Calu3 (cell line): ENCODE data around the gene SPATA16. TPM values are rescaled to one million over a fixed set of nuclear protein-coding genes. Genes with fewer than 3 reads are reported as not detected.

Experiments used
- BruUV-seq: library from RNA; stranded (reverse); fragments of 400-500 nt; replicated peaks from 2 replicates; lab custom pipeline; 2021; lab: Mats Ljungman, UMichigan
- CTCF ChIA-PET: fragments of 300-600 bp; sonication (Branson Sonifier 250); formaldehyde crosslinking; loops from one replicate; lab custom pipeline; 2022; ENCODE audit warnings: antibody characterized with exemption; lab: Charles Lee
- DNase-seq: peaks from one replicate; pipeline ENCODE4 v3.0.0; 2022
- H3K27ac Mint-ChIP-seq: one replicate; pipeline ENCODE4 v1.8.0; 2022; ENCODE audit warnings: mixed read lengths; ENCODE audit not compliant: unreplicated experiment
- H3K27me3 Mint-ChIP-seq: one replicate; pipeline ENCODE4 v1.8.0; 2022; ENCODE audit warnings: mixed read lengths; ENCODE audit not compliant: unreplicated experiment
- H3K36me3 Mint-ChIP-seq: one replicate; pipeline ENCODE4 v1.8.0; 2022; ENCODE audit warnings: mild to moderate bottlenecking, moderate library complexity, mixed read lengths; ENCODE audit not compliant: insufficient read depth, unreplicated experiment
- H3K4me1 Mint-ChIP-seq: one replicate; pipeline ENCODE4 v1.8.0; 2022; ENCODE audit warnings: mild to moderate bottlenecking, low read depth, mixed read lengths; ENCODE audit not compliant: unreplicated experiment
- H3K4me3 Mint-ChIP-seq: one replicate; pipeline ENCODE4 v1.8.0; 2022; ENCODE audit warnings: mild to moderate bottlenecking, low read depth, moderate library complexity, mixed read lengths; ENCODE audit not compliant: unreplicated experiment
- H3K9me3 Mint-ChIP-seq: one replicate; pipeline ENCODE4 v1.8.0; 2022; ENCODE audit warnings: low read depth, mixed read lengths; ENCODE audit not compliant: unreplicated experiment
- intact Hi-C: fragments of 100-400 bp; cut with micrococcal nuclease; formaldehyde crosslinking; loops from one replicate; pipeline ENCODE4 v1.10.0; 2022; ENCODE audit not compliant: unreplicated experiment
- total RNA-seq: library from RNA; stranded (reverse); gene quantifications from 2 replicates; pipeline ENCODE4 v1.2.3, GENCODE V29; 2022
- TF ChIP-seq, protein P1 (sequence below): fragments of 200-600 bp; IDR thresholded peaks from one replicate; pipeline ENCODE4 v1.8.0; 2022; ENCODE audit warnings: antibody characterized with exemption; ENCODE audit not compliant: unreplicated experiment

The SPATA16 gene
- total RNA-seq, 1 experiment from 2014 or later, result not detected

- H3K36me3 Mint-ChIP-seq, result no peaks in the 10 kb centered on the region
- intact Hi-C loops, result loop anchor here (10.0 kb wide), 1 partner anchor 366 kb away; no protein-coding TSS in a partner anchor
- no peak overlapping the region for H3K27ac Mint-ChIP-seq
- H3K4me1 Mint-ChIP-seq, result peaks cover 16% of the 10 kb centered on the region
- TF ChIP-seq, protein P1, sequence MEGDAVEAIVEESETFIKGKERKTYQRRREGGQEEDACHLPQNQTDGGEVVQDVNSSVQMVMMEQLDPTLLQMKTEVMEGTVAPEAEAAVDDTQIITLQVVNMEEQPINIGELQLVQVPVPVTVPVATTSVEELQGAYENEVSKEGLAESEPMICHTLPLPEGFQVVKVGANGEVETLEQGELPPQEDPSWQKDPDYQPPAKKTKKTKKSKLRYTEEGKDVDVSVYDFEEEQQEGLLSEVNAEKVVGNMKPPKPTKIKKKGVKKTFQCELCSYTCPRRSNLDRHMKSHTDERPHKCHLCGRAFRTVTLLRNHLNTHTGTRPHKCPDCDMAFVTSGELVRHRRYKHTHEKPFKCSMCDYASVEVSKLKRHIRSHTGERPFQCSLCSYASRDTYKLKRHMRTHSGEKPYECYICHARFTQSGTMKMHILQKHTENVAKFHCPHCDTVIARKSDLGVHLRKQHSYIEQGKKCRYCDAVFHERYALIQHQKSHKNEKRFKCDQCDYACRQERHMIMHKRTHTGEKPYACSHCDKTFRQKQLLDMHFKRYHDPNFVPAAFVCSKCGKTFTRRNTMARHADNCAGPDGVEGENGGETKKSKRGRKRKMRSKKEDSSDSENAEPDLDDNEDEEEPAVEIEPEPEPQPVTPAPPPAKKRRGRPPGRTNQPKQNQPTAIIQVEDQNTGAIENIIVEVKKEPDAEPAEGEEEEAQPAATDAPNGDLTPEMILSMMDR, result no peak
- no TSS peak for BruUV-seq
- H3K9me3 Mint-ChIP-seq, result no peaks in the 10 kb centered on the region
- CTCF ChIA-PET, result interaction anchor here (1.4 kb wide), 1 partner anchor 191 kb away, joined by 3 read pairs; no protein-coding TSS in a partner anchor
- H3K27me3 Mint-ChIP-seq, result no peaks in the 10 kb centered on the region
- no peak for DNase-seq
- H3K4me3 Mint-ChIP-seq, result no peak overlapping the region
Measured at GRCh38 chr3:172848910-172849309, 292.1 kb downstream of the SPATA16 start.

GRCh38 chr3:172847292-172847691 is 293.7 kb downstream of the SPATA16 start:
- BruUV-seq, result no TSS peak
- no peak overlapping the region for H3K4me3 Mint-ChIP-seq
- CTCF ChIA-PET, result no interaction called here
- H3K9me3 Mint-ChIP-seq, result no peaks in the 10 kb centered on the region
- H3K27ac Mint-ChIP-seq, result no peak overlapping the region
- TF ChIP-seq, protein P1, result no peak
- intact Hi-C loops, result loop anchor here (10.0 kb wide), 1 partner anchor 368 kb away; no protein-coding TSS in a partner anchor
- no peaks in the 10 kb centered on the region for H3K27me3 Mint-ChIP-seq
- H3K4me1 Mint-ChIP-seq, result peaks cover 16% of the 10 kb centered on the region
- DNase-seq, result no peak
- H3K36me3 Mint-ChIP-seq, result no peaks in the 10 kb centered on the region

GRCh38 chr3:172846706-172847105 is 294.3 kb downstream of the SPATA16 start:
- Mint-ChIP-seq H3K4me1 (peaks cover 16% of the 10 kb centered on the region), H3K4me3 (no peak overlapping the region), H3K9me3 (no peaks in the 10 kb centered on the region), H3K27me3 (no peaks in the 10 kb centered on the region), H3K36me3 (no peaks in the 10 kb centered on the region), H3K27ac (no peak overlapping the region)
- no peak for DNase-seq
- TF ChIP-seq, protein P1, result no peak
- CTCF ChIA-PET, result no interaction called here
- no TSS peak for BruUV-seq
- intact Hi-C loops, result loop anchor here (10.0 kb wide), 1 partner anchor 368 kb away; no protein-coding TSS in a partner anchor

GRCh38 chr3:172846103-172846561 is 294.9 kb downstream of the SPATA16 start:
- no peaks in the 10 kb centered on the region for H3K36me3 Mint-ChIP-seq
- BruUV-seq, result no TSS peak
- H3K27ac Mint-ChIP-seq, result no peak overlapping the region
- TF ChIP-seq, protein P1, result no peak
- intact Hi-C loops, result loop anchor here (10.0 kb wide), 1 partner anchor 369 kb away; no protein-coding TSS in a partner anchor
- no peaks in the 10 kb centered on the region for H3K9me3 Mint-ChIP-seq
- DNase-seq, result no peak
- no peak overlapping the region for H3K4me3 Mint-ChIP-seq
- H3K4me1 Mint-ChIP-seq, result peaks cover 14% of the 10 kb centered on the region
- CTCF ChIA-PET, result no interaction called here
- no peaks in the 10 kb centered on the region for H3K27me3 Mint-ChIP-seq
